CD14-positive monocyte (primary cell): ENCODE measurements around the gene TCEANC2. TPM values are rescaled to one million over a fixed set of nuclear protein-coding genes. Genes with fewer than 3 reads are reported as not detected.

Source experiments
- DNase-seq, 3 donors: peaks; one replicate each; pipeline ENCODE4 v3.0.0-alpha.2; 2011 to 2022
- H2AFZ ChIP-seq: 2 replicates; pipeline ENCODE4 v1.6.0; 2012; ENCODE audit warnings: mild to moderate bottlenecking, low read depth, low read length, inconsistent platforms; ENCODE audit not compliant: insufficient read depth, poor library complexity, severe bottlenecking
- H3K27ac ChIP-seq, 2 donors: 1 replicate in 1 of 2; 2 replicates in 1 of 2; pipeline ENCODE4 v1.5.1; 2012 to 2013; ENCODE audit warnings: low read length in 2 of 2, control low read depth in 1 of 2, inconsistent platforms in 1 of 2, low read depth in 1 of 2, mild to moderate bottlenecking in 1 of 2
- H3K27me3 ChIP-seq, 2 donors: one replicate each; pipeline versions ENCODE4 v1.6.0 to v1.6.1; 2011 to 2013; ENCODE audit warnings: low read length in 2 of 2; ENCODE audit not compliant: control insufficient read depth in 2 of 2, insufficient read depth in 2 of 2
- H3K36me3 ChIP-seq, 2 donors: replicated peaks in 1 of 2; 1 replicate in 1 of 2; 2 replicates in 1 of 2; pipeline versions ENCODE4 v1.5.1 to v1.6.1; 2012 to 2013; ENCODE audit warnings: low read length in 2 of 2, control low read depth in 1 of 2, inconsistent platforms in 1 of 2, mild to moderate bottlenecking in 1 of 2; ENCODE audit not compliant: insufficient read depth in 2 of 2, control insufficient read depth in 1 of 2
- H3K4me1 ChIP-seq, 2 donors: 1 replicate in 1 of 2; 2 replicates in 1 of 2; pipeline versions ENCODE4 v1.5.1 to v1.6.1; 2012 to 2013; ENCODE audit warnings: low read length in 2 of 2, control low read depth in 1 of 2, inconsistent platforms in 1 of 2, mild to moderate bottlenecking in 1 of 2, moderate library complexity in 1 of 2; ENCODE audit not compliant: insufficient read depth in 2 of 2, control insufficient read depth in 1 of 2
- H3K4me2 ChIP-seq: replicated peaks from 2 replicates; pipeline ENCODE3; 2012; ENCODE audit warnings: low read length, moderate library complexity, mild to moderate bottlenecking; ENCODE audit not compliant: poor library complexity, severe bottlenecking; ENCODE audit errors: extremely low read depth
- H3K4me3 ChIP-seq, 3 experiments: fragments of 200-600 bp in 1 of 3; sonication (generic) in 1 of 3; replicated peaks in 1 of 3; 1 replicate in 2 of 3; 2 replicates in 1 of 3; pipeline ENCODE4 v1.5.1; 2011 to 2013; ENCODE audit warnings: low read length in 3 of 3, mild to moderate bottlenecking in 3 of 3, control low read depth in 2 of 3, low read depth in 2 of 3, inconsistent platforms in 1 of 3, moderate library complexity in 1 of 3
- H3K79me2 ChIP-seq: 2 replicates; pipeline ENCODE4 v1.6.0; 2012; ENCODE audit warnings: mild to moderate bottlenecking, control low read depth, inconsistent platforms, low read length, moderate library complexity; ENCODE audit not compliant: insufficient read depth
- H3K9ac ChIP-seq: 2 replicates; pipeline ENCODE4 v1.6.0; 2017; ENCODE audit warnings: low read length, mild to moderate bottlenecking; ENCODE audit not compliant: insufficient read depth, poor library complexity, severe bottlenecking
- H3K9me3 ChIP-seq, 2 donors: replicated peaks in 1 of 2; 1 replicate in 1 of 2; 2 replicates in 1 of 2; pipeline versions ENCODE4 v1.5.1 to v1.6.1; 2012 to 2013; ENCODE audit warnings: low read length in 2 of 2, control low read depth in 1 of 2; ENCODE audit not compliant: control insufficient read depth in 1 of 2, insufficient read depth in 1 of 2
- H4K20me1 ChIP-seq: 2 replicates; pipeline ENCODE4 v1.6.0; 2012; ENCODE audit warnings: mild to moderate bottlenecking, low read length, control low read depth, moderate library complexity; ENCODE audit not compliant: insufficient read depth
- H3K27ac Mint-ChIP-seq, 7 donors: one replicate each; pipeline ENCODE4 v1.8.0; 2020; ENCODE audit warnings: mild to moderate bottlenecking in 7 of 7, mixed read lengths in 7 of 7, moderate library complexity in 6 of 7, inconsistent platforms in 2 of 7
- H3K27me3 Mint-ChIP-seq, 3 donors: one replicate each; pipeline ENCODE4 v1.8.0; 2021 to 2022; ENCODE audit warnings: low read depth in 3 of 3, mild to moderate bottlenecking in 3 of 3, mixed read lengths in 3 of 3, moderate library complexity in 3 of 3, inconsistent platforms in 1 of 3
- H3K36me3 Mint-ChIP-seq, 2 donors: one replicate each; pipeline ENCODE4 v1.8.0; 2020; ENCODE audit warnings: mixed read lengths in 2 of 2, inconsistent platforms in 1 of 2, mild to moderate bottlenecking in 1 of 2
- H3K4me1 Mint-ChIP-seq: one replicate; pipeline ENCODE4 v1.8.0; 2020; ENCODE audit warnings: mild to moderate bottlenecking, mixed read lengths
- H3K4me3 Mint-ChIP-seq, 2 donors: one replicate each; pipeline ENCODE4 v1.8.0; 2020; ENCODE audit warnings: mild to moderate bottlenecking in 2 of 2, mixed read lengths in 2 of 2, moderate library complexity in 1 of 2
- H3K9me3 Mint-ChIP-seq, 7 donors: one replicate each; pipeline ENCODE4 v1.8.0; 2020 to 2022; ENCODE audit warnings: mixed read lengths in 7 of 7, mild to moderate bottlenecking in 6 of 7, moderate library complexity in 6 of 7, inconsistent platforms in 2 of 7
- WGBS: methylation state at CpG from one replicate; pipeline ENCODE4 v1.1.5; 2013; ENCODE audit warnings: missing lambda C conversion rate; ENCODE audit not compliant: insufficient coverage; 5-methylcytosine and 5-hydroxymethylcytosine counted together
- intact Hi-C, 2 donors: fragments of 100-400 bp; cut with micrococcal nuclease; formaldehyde crosslinking; loops; one replicate each; pipeline versions ENCODE4 v1.15.0 to v1.15.1; 2023
- polyA plus RNA-seq, 3 donors: library from polyadenylated mRNA; depleted of rRNA in 1 of 3; unstranded in 2 of 3; stranded (reverse) in 1 of 3; fragments of 300-500 nt in 2 of 3; fragments of >200 nt in 1 of 3; fragmentation: Illumina TruSeq in 2 of 3; gene quantifications; 1 replicate in 2 of 3; 2 replicates in 1 of 3; pipeline ENCODE4 v1.2.3, GENCODE V29; 2012 to 2021
- TF ChIP-seq, protein P1 (sequence below): fragments of 200-600 bp; IDR thresholded peaks from one replicate; pipeline ENCODE4 v1.8.0; 2022; ENCODE audit warnings: antibody characterized with exemption, mild to moderate bottlenecking

Gene TCEANC2
- polyA plus RNA-seq, 3 donors: 3.0 to 6.7 (median 3.8) TPM

DNA sequence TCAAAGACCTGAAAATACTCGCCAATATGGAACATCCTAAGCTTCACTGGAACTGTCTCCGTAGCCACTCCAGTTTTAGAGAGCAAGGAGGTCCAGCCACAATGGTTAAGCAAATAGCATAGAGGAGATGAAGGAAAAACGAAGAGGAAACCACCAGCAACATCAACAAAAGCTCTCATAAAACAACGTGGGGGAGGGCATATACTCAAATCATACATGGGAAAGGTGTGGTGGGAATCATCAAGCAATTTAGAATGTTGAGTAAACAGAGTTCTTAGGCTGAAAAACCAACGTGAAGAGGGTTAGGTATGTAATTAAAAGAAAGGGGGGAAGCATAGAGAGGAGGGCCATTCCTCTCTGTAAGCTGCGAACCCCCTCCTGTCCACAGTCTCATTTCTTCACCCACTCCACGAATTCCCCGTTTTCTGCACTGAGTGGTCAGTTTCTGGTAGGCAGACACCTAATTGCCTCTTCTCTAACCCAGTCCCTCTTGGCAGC, 1.4 kb upstream of the TCEANC2 start:
- Histone ChIP-seq H3K79me2 (peaks cover 85% of the 10 kb centered on the region), H3K4me2 (peak overlapping the region; percentile 92), H2AFZ (peak overlapping the region; percentile 96), H3K4me1 (peaks cover 29 to 47% of the 10 kb centered on the region in 2 donors), H3K36me3 (peaks cover 1 to 8% of the 10 kb centered on the region in 2 donors), H3K27ac (peak overlapping the region; percentile 89 to 97), H3K9ac (peak overlapping the region; percentile 92), H3K4me3 (peak overlapping the region; percentile 90 to 99 (median 93)), H3K27me3 (no peaks in the 10 kb centered on the region), H3K9me3 (no peaks in the 10 kb centered on the region), H4K20me1 (peaks cover 48% of the 10 kb centered on the region)
- H3K4me3 Mint-ChIP-seq: no peak overlapping the region
- H3K4me1 Mint-ChIP-seq: peaks cover 33% of the 10 kb centered on the region
- H3K27ac Mint-ChIP-seq: no peak overlapping the region
- no peak for DNase-seq
- no peaks in the 10 kb centered on the region for H3K27me3 Mint-ChIP-seq
- H3K9me3 Mint-ChIP-seq: no peaks in the 10 kb centered on the region
- 0% methylated on average over 2 of the region's 8 CpGs for WGBS
- TF ChIP-seq, protein P1, sequence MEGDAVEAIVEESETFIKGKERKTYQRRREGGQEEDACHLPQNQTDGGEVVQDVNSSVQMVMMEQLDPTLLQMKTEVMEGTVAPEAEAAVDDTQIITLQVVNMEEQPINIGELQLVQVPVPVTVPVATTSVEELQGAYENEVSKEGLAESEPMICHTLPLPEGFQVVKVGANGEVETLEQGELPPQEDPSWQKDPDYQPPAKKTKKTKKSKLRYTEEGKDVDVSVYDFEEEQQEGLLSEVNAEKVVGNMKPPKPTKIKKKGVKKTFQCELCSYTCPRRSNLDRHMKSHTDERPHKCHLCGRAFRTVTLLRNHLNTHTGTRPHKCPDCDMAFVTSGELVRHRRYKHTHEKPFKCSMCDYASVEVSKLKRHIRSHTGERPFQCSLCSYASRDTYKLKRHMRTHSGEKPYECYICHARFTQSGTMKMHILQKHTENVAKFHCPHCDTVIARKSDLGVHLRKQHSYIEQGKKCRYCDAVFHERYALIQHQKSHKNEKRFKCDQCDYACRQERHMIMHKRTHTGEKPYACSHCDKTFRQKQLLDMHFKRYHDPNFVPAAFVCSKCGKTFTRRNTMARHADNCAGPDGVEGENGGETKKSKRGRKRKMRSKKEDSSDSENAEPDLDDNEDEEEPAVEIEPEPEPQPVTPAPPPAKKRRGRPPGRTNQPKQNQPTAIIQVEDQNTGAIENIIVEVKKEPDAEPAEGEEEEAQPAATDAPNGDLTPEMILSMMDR: no peak
- peaks cover 8 to 11% of the 10 kb centered on the region in 2 donors for H3K36me3 Mint-ChIP-seq
- intact Hi-C loops: loop anchor here (2.0 to 10.0 kb wide), 8 partner anchors 105 to 713 kb away; partner anchors contain the start of genes IFT25 (in 2 of the 2), LRRC42 (in 2 of the 2), NDC1 (in 2 of the 2) and PARS2 (in 2 of the 2)

DNA sequence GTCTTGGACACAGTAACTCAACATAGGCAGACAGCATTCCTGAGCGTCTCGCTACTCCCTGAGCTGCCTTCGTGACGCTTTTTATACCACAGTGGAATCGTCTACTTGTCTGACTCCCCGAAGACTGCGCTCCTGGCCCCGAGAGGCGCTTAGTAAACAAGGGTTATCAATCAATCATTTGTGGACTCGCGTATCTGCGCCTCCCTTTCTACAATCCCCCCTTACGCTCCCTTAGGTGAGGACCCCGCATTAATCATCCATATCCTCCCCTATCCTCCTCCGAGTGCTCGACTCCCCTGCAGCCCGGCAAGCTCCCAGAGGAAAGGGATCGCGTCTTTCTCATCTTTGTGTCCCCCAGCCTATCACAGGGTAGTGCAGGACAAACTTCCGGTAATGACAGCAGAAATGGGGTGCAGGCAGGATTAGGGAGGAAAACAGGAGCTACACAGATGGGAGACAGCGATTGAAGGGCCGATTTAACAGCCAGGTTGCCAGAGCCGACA, 926 bp upstream of the TCEANC2 start:
- peak; percentile 23 to 46 (median 32) for DNase-seq
- peaks cover 32% of the 10 kb centered on the region for H3K4me1 Mint-ChIP-seq

More for the DNA sequence above, 926 bp upstream of the TCEANC2 start:
- Histone ChIP-seq H2AFZ (peak overlapping the region; percentile 96), H3K79me2 (peaks cover 80% of the 10 kb centered on the region), H4K20me1 (peaks cover 43% of the 10 kb centered on the region), H3K4me2 (peak overlapping the region; percentile 92), H3K27me3 (no peaks in the 10 kb centered on the region), H3K9me3 (no peaks in the 10 kb centered on the region), H3K27ac (peak overlapping the region; percentile 89 to 97), H3K4me3 (peak overlapping the region; percentile 90 to 99 (median 93)), H3K4me1 (peaks cover 25 to 44% of the 10 kb centered on the region in 2 donors), H3K36me3 (peaks cover 0 to 6% of the 10 kb centered on the region in 2 donors), H3K9ac (peak overlapping the region; percentile 92)
- Mint-ChIP-seq H3K27ac (no peak overlapping the region), H3K4me3 (no peak overlapping the region), H3K27me3 (no peaks in the 10 kb centered on the region), H3K9me3 (no peaks in the 10 kb centered on the region), H3K36me3 (peaks cover 10 to 12% of the 10 kb centered on the region in 2 donors)
- TF ChIP-seq, protein P1: no peak
- 0% methylated on average over 20 of the region's 23 CpGs for WGBS
- intact Hi-C loops: loop anchor here (2.0 to 10.0 kb wide), 7 partner anchors 105 to 712 kb away; partner anchors contain the start of genes IFT25 (in 2 of the 2), LRRC42 (in 2 of the 2), NDC1 (in 2 of the 2) and PARS2 (in 2 of the 2)
